ENCODE results near the gene RPL34.

RPL34 gene

GRCh38 chr4:108622022-108622421, 1.6 kb downstream of the RPL34 start:
- Histone ChIP-seq H3K9me3 (peaks cover 3% of the 10 kb centered on the region; the same call in 1 of the 2 replicates), H3K27ac (no peak overlapping the region), H3K4me2 (peak overlapping the region; percentile 84), H3K36me3 (peaks cover 54% of the 10 kb centered on the region), H3K27me3 (no peaks in the 10 kb centered on the region), H4K20me1 (peaks cover 64% of the 10 kb centered on the region), H3K4me3 (peak overlapping the region; percentile 84), H3K4me1 (peaks cover 44% of the 10 kb centered on the region), H3K9ac (no peak overlapping the region)
- no peak for TF ChIP-seq Cebpa-rat (IDR thresholded peaks at IDR 0.05)

- H3K4me3 ChIP-seq = no peak overlapping the region
Measured at GRCh38 chr4:108622828-108623227, 2.5 kb downstream of the RPL34 start.

DNA sequence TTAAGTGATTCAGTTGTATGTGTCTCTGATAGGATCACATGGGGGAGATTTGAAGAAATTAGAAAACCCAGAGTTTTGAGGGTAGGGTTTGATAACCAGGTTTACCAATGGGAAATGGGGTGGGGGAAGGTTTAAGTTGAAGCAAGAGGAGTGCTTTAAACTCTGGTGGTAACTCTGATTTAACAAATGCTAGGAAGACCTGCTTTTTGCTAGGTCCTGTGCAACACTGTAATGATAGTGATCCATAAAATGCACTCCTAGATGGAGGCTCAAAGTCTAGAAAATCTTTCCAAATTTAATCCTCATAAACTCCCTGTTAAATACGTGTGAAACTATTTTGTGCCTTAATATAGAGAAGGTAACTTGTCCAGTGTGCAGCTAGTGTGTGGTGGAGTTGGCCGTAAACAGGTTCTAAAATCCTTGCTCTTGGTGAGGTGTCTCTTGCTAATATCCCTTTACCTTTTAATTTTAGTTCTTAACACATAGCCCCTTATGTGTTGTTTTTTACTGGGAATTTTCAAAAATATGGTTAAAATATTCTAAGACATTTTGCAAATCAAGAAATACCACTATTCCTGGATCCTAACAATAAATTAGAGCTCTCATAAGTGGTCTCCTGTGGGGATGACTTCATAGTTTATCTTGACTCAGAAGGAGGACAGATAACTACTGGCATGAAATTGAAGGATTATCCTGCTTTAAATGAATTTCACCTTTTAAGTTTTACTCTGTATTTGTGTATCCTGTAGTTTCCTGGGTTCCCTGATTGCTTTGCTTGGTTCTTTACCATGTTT, 4.1 kb downstream of the RPL34 start:
- H3K27me3 ChIP-seq = no peaks in the 10 kb centered on the region
- 0 out of 2 replicates have a peak overlapping the region, but pooled peaks have one; percentile 35 for H3K9ac ChIP-seq
- peaks cover 78% of the 10 kb centered on the region for H3K36me3 ChIP-seq
- H4K20me1 ChIP-seq = peaks cover 89% of the 10 kb centered on the region
- H3K4me1 ChIP-seq = peaks cover 40% of the 10 kb centered on the region
- H3K27ac ChIP-seq = no peak overlapping the region
- no peak for TF ChIP-seq Cebpa-rat (IDR thresholded peaks at IDR 0.05)
- H3K4me3 ChIP-seq = no peak overlapping the region
- H3K4me2 ChIP-seq = no peak overlapping the region; the same call in 1 of the 2 replicates
- H3K9me3 ChIP-seq = no peaks in the 10 kb centered on the region

More at GRCh38 chr4:108622828-108623227, 2.5 kb downstream of the RPL34 start:
- TF ChIP-seq Cebpa-rat (IDR thresholded peaks at IDR 0.05) = no peak
- Histone ChIP-seq H3K27ac (no peak overlapping the region), H3K27me3 (no peaks in the 10 kb centered on the region), H3K4me1 (peaks cover 44% of the 10 kb centered on the region), H3K4me2 (peak overlapping the region; percentile 84), H3K36me3 (peaks cover 62% of the 10 kb centered on the region), H4K20me1 (peaks cover 72% of the 10 kb centered on the region), H3K9me3 (no peaks in the 10 kb centered on the region), H3K9ac (no peak overlapping the region; the same call in 1 of the 2 replicates)

DNA sequence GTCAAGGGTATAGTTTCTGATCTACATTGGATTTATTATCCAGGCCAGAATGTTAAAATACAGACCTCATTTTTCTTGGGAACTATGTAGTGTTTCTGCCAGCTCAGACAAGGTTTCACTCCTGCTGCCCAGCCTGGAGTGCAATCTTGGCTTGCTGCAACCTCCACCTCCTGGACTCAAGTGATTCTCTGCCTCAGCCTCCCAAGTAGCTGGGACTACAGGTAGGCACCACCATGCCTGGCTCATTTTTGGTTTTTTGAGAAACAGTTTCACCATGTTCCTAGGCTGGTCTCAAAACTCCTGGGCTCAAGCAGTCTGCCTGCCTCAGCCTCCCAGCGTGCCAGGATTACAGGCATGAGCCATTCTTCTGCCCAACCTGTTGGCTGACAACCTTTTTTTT, 5.7 kb downstream of the RPL34 start:
- Histone ChIP-seq H3K36me3 (peaks cover 94% of the 10 kb centered on the region), H3K4me2 (no peak overlapping the region), H3K4me3 (no peak overlapping the region), H3K27me3 (no peaks in the 10 kb centered on the region), H4K20me1 (peaks cover 100% of the 10 kb centered on the region), H3K9ac (no peak overlapping the region), H3K9me3 (no peaks in the 10 kb centered on the region), H3K27ac (no peak overlapping the region), H3K4me1 (peaks cover 33% of the 10 kb centered on the region)
- no peak for TF ChIP-seq Cebpa-rat (IDR thresholded peaks at IDR 0.05)

DNA sequence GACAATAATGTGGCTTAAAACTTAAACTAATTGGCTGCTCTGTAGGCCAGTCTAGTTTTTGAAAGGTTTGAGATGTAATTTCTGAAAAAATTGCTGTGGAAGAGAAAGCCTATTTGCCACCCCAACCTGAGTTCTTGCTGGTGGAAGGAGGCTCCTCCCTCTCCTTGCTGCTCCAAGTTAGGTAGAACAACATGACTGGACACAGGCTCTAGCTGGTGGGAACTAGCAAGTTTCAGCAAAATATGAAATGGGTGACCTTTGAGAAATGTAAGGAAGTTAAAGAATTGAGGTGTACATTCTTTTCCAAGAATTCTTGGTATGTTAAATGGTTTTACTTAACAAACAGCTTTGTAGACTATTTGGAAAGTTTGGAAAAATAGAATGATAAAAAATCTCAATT, 8.0 kb downstream of the RPL34 start:
- Histone ChIP-seq H3K36me3 (peaks cover 98% of the 10 kb centered on the region), H4K20me1 (peaks cover 77% of the 10 kb centered on the region), H3K4me2 (no peak overlapping the region), H3K4me1 (peaks cover 10% of the 10 kb centered on the region; the same call in 1 of the 2 replicates), H3K27me3 (no peaks in the 10 kb centered on the region), H3K4me3 (no peak overlapping the region), H3K9ac (no peak overlapping the region), H3K9me3 (no peaks in the 10 kb centered on the region), H3K27ac (no peak overlapping the region)
- TF ChIP-seq Cebpa-rat (IDR thresholded peaks at IDR 0.05) = no peak

DNA sequence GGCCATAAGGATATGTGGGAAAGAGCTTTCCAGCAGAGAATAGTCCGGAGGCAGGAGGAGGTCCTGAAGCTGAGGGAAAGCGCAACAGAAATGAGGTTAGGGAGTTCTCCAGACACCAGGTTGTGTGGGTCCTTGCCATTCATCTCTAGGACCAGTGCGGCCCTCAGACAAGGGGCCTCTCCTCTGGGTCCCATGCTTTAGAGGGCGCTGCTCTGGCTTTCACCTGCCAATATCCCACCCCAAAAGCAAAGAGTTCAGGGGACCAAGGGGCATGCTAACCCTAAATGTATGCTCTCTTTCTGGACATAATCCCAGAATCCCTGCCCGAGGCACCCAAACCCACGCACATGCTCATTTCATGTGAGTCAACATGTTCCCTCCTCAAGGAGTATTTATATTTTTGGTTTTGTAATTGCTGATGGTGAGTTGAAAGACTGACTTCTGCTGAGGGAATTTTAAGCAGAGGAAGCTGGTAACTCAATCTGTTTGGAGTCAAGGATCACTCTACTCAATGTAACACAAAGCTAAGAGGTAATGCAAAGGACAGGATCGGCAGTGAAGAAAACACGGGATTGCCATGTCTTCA, 14.8 kb downstream of the RPL34 start:
- Histone ChIP-seq H3K9ac (no peak overlapping the region), H3K4me2 (no peak overlapping the region), H4K20me1 (peaks cover 9% of the 10 kb centered on the region), H3K4me3 (no peak overlapping the region), H3K27me3 (no peaks in the 10 kb centered on the region), H3K4me1 (no peaks in the 10 kb centered on the region), H3K36me3 (peaks cover 55% of the 10 kb centered on the region), H3K27ac (no peak overlapping the region), H3K9me3 (no peaks in the 10 kb centered on the region)
- TF ChIP-seq Cebpa-rat (IDR thresholded peaks at IDR 0.05) = no peak

DNA sequence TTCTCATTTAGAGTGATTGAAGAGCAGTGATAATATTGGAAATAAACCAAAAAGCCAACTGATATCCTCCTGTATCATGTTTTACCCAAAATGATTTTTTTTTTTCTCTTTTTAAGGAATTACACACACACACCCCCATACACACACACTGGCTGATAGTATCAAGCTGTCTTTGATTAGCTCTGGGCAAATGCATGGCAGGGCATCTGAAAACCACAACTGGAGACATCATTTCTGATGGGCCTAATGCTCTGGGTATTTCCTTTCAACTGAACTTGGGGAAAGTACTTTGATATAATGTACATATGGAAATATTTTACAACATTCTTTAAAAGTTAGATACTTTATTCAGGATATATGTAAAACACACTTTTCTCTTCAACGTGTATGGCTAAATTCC, 15.9 kb downstream of the RPL34 start:
- TF ChIP-seq Cebpa-rat (IDR thresholded peaks at IDR 0.05) = no peak
- no peak overlapping the region for H3K4me3 ChIP-seq
- no peak overlapping the region for H3K9ac ChIP-seq
- no peaks in the 10 kb centered on the region; the same call in 1 of the 2 replicates for H4K20me1 ChIP-seq
- H3K27me3 ChIP-seq = no peaks in the 10 kb centered on the region
- no peak overlapping the region for H3K4me2 ChIP-seq
- H3K9me3 ChIP-seq = no peaks in the 10 kb centered on the region
- H3K27ac ChIP-seq = no peak overlapping the region
- H3K4me1 ChIP-seq = no peaks in the 10 kb centered on the region
- H3K36me3 ChIP-seq = peaks cover 44% of the 10 kb centered on the region

GRCh38 chr4:108637856-108638255, 17.5 kb downstream of the RPL34 start:
- H3K36me3 ChIP-seq = peaks cover 30% of the 10 kb centered on the region
- no peak for TF ChIP-seq Cebpa-rat (IDR thresholded peaks at IDR 0.05)
- no peak overlapping the region for H3K27ac ChIP-seq
- no peak overlapping the region for H3K4me3 ChIP-seq
- H4K20me1 ChIP-seq = no peaks in the 10 kb centered on the region; the same call in 1 of the 2 replicates
- no peaks in the 10 kb centered on the region for H3K4me1 ChIP-seq
- H3K9ac ChIP-seq = no peak overlapping the region
- H3K4me2 ChIP-seq = no peak overlapping the region
- no peaks in the 10 kb centered on the region for H3K9me3 ChIP-seq
- H3K27me3 ChIP-seq = no peaks in the 10 kb centered on the region

DNA sequence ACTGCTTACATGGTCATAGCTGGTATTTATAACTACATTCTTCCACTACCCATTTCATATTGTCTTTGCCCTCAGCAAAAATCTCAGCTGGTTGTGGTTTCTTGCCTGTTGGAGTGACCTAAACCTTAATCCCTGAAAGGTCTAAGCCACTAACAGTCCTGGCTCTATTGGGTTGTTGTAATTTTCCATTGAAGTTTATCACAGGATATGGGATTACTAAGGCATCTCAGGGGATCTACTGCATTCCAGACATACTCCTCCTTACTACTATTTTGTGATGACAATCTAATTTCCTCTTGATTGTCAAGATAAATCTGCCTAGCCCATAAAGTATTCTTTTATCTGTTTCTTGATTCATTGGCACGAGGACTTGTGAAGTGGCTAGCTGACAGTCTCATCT, 23.9 kb downstream of the RPL34 start:
- no peaks in the 10 kb centered on the region for H4K20me1 ChIP-seq
- H3K4me3 ChIP-seq = no peak overlapping the region
- no peak for TF ChIP-seq Cebpa-rat (IDR thresholded peaks at IDR 0.05)
- H3K27ac ChIP-seq = no peak overlapping the region
- H3K4me2 ChIP-seq = no peak overlapping the region
- H3K27me3 ChIP-seq = no peaks in the 10 kb centered on the region
- no peaks in the 10 kb centered on the region for H3K36me3 ChIP-seq
- no peaks in the 10 kb centered on the region for H3K9me3 ChIP-seq
- no peak overlapping the region for H3K9ac ChIP-seq
- H3K4me1 ChIP-seq = no peaks in the 10 kb centered on the region

DNA sequence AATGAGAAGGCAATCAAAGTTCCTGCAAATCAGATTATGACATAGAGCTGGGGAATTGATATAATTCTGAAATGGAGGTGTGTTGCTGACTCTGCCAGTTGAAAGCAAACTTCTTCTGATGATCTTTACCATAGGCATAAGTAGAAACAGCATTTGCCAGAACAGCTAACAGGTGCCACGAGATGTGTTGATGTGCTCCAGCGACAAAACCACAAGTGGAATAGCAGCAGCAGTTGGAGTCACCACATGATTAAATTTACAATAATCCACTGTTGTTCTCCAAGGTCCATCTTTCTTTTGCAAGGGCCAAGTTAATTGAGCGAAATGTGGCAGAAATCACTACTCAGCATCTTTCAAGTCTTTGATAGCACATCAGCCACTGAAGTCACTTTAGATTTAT, 26.3 kb downstream of the RPL34 start:
- H3K27ac ChIP-seq = no peak overlapping the region
- no peaks in the 10 kb centered on the region for H3K9me3 ChIP-seq
- H4K20me1 ChIP-seq = no peaks in the 10 kb centered on the region
- no peak for TF ChIP-seq Cebpa-rat (IDR thresholded peaks at IDR 0.05)
- no peak overlapping the region for H3K4me2 ChIP-seq
- no peaks in the 10 kb centered on the region for H3K27me3 ChIP-seq
- H3K4me1 ChIP-seq = peaks cover 9% of the 10 kb centered on the region
- no peak overlapping the region for H3K9ac ChIP-seq
- H3K4me3 ChIP-seq = no peak overlapping the region
- H3K36me3 ChIP-seq = no peaks in the 10 kb centered on the region
